ENCODE data around the gene PTPRG. TPM values are rescaled to one million over a fixed set of nuclear protein-coding genes. Genes with fewer than 3 reads are reported as not detected.

The PTPRG gene
- total RNA-seq, 1 experiment from 2014 or later = 0.73 TPM

DNA sequence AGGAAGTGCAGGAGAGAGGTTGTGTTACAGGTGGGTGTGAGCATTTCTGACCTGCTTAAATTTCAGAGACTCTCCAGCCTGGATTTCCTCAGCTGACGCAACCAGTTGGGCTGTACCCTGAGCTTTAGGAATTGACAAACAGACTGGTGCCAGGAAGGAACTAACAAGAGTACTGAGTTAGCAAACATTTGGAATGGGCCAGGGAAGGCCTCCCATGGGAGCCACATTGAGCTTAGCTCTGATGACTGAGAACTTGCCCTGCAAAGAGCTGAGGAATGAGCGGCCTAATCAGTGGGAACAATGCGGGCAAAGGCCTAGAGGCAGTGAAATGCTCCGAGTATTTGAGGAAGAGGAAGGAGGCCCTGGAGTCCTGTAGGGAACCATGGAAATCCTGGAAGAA, 557.8 kb downstream of the PTPRG start:
- no peaks in the 10 kb centered on the region for H4K20me1 ChIP-seq (ENCODE audit: low read length)
- POLR2A ChIA-PET (ENCODE audit: unreplicated experiment) = no interaction called here

DNA sequence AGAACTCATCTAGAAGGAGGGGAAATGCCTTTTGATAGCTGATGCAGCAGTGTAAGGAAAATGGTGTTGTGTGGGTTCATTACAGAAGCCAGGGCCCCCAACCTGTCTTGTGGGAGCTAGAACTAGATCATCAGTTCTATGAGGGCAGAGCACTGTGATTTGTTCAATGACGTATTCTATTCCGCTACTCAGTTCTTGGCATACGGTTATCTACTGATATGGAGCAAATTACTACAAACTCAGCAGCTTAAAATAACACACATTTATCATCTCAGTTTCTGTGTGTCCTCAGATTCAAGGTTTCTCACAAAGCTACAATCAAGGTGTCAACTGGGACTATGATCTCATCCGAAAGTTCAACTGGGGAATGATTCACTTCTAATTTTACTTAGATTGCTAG, 561.4 kb downstream of the PTPRG start:
- POLR2A ChIA-PET (ENCODE audit: unreplicated experiment) = no interaction called here
- no peak overlapping the region for H3K27ac ChIP-seq (ENCODE audit: low read length)
- intact Hi-C loops (cut with micrococcal nuclease) = no loop called here
- no peaks in the 10 kb centered on the region for H3K4me1 ChIP-seq (ENCODE audit: insufficient read depth, low read length)
- H3K9me3 ChIP-seq (ENCODE audit: low read length) = no peaks in the 10 kb centered on the region; the same call in 1 of the 2 replicates
- no peaks in the 10 kb centered on the region for H4K20me1 ChIP-seq (ENCODE audit: low read length)
- no peaks in the 10 kb centered on the region for H3F3A ChIP-seq (ENCODE audit: low read length, unreplicated experiment)
- H3K36me3 ChIP-seq (ENCODE audit: low read depth, low read length) = no peaks in the 10 kb centered on the region
- no TSS peak for BruUV-seq (replicated peaks)
- DNase-seq (no peak), ATAC-seq (no peak)
- H3K4me2 ChIP-seq (ENCODE audit: low read length) = no peak overlapping the region
- H3K9me2 ChIP-seq (replicated peaks; ENCODE audit: low read length) = no peaks in the 10 kb centered on the region
- no peaks in the 10 kb centered on the region for H3K79me2 ChIP-seq (ENCODE audit: low read length)
- H3K27me3 ChIP-seq (ENCODE audit: low read length) = no peaks in the 10 kb centered on the region
- no peak overlapping the region for H2AFZ ChIP-seq (ENCODE audit: low read length)
- CTCF ChIA-PET = no interaction called here
- no peak overlapping the region for H3K9ac ChIP-seq (ENCODE audit: low read length)
- H3K4me3 ChIP-seq (ENCODE audit: low read length) = no peak overlapping the region
- TF ChIP-seq EZH2phosphoT487 (IDR thresholded peaks at IDR 0.05; ENCODE audit: borderline replicate concordance, low read length) = no peak
- TF ChIP-seq, protein P1, sequence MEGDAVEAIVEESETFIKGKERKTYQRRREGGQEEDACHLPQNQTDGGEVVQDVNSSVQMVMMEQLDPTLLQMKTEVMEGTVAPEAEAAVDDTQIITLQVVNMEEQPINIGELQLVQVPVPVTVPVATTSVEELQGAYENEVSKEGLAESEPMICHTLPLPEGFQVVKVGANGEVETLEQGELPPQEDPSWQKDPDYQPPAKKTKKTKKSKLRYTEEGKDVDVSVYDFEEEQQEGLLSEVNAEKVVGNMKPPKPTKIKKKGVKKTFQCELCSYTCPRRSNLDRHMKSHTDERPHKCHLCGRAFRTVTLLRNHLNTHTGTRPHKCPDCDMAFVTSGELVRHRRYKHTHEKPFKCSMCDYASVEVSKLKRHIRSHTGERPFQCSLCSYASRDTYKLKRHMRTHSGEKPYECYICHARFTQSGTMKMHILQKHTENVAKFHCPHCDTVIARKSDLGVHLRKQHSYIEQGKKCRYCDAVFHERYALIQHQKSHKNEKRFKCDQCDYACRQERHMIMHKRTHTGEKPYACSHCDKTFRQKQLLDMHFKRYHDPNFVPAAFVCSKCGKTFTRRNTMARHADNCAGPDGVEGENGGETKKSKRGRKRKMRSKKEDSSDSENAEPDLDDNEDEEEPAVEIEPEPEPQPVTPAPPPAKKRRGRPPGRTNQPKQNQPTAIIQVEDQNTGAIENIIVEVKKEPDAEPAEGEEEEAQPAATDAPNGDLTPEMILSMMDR (conservative IDR thresholded peaks at IDR 0.05; ENCODE audit: low read depth, low read length) = no peak
- TF ChIP-seq EZH2 (IDR thresholded peaks at IDR 0.05; ENCODE audit: low read length, unreplicated experiment) = no peak

More for the DNA sequence above, 557.8 kb downstream of the PTPRG start:
- CTCF ChIA-PET = no interaction called here
- no peak overlapping the region for H3K4me2 ChIP-seq (ENCODE audit: low read length)
- H3K4me3 ChIP-seq (ENCODE audit: low read length) = no peak overlapping the region
- TF ChIP-seq EZH2 (IDR thresholded peaks at IDR 0.05; ENCODE audit: low read length, unreplicated experiment) = no peak
- TF ChIP-seq, protein P1 (conservative IDR thresholded peaks at IDR 0.05; ENCODE audit: low read depth, low read length) = no peak
- TF ChIP-seq EZH2phosphoT487 (IDR thresholded peaks at IDR 0.05; ENCODE audit: borderline replicate concordance, low read length) = no peak
- H3K79me2 ChIP-seq (ENCODE audit: low read length) = no peaks in the 10 kb centered on the region
- H3K36me3 ChIP-seq (ENCODE audit: low read depth, low read length) = no peaks in the 10 kb centered on the region
- ATAC-seq = no peak
- DNase-seq = no peak
- no peak overlapping the region for H3K27ac ChIP-seq (ENCODE audit: low read length)
- no peaks in the 10 kb centered on the region for H3K4me1 ChIP-seq (ENCODE audit: insufficient read depth, low read length)
- BruUV-seq (replicated peaks) = no TSS peak
- no peaks in the 10 kb centered on the region for H3K9me2 ChIP-seq (replicated peaks; ENCODE audit: low read length)
- H3K27me3 ChIP-seq (ENCODE audit: low read length) = no peaks in the 10 kb centered on the region
- H2AFZ ChIP-seq (ENCODE audit: low read length) = no peak overlapping the region
- intact Hi-C loops (cut with micrococcal nuclease) = no loop called here
- no peaks in the 10 kb centered on the region for H3F3A ChIP-seq (ENCODE audit: low read length, unreplicated experiment)
- H3K9me3 ChIP-seq (ENCODE audit: low read length) = no peaks in the 10 kb centered on the region; the same call in 1 of the 2 replicates
- H3K9ac ChIP-seq (ENCODE audit: low read length) = no peak overlapping the region

DNA sequence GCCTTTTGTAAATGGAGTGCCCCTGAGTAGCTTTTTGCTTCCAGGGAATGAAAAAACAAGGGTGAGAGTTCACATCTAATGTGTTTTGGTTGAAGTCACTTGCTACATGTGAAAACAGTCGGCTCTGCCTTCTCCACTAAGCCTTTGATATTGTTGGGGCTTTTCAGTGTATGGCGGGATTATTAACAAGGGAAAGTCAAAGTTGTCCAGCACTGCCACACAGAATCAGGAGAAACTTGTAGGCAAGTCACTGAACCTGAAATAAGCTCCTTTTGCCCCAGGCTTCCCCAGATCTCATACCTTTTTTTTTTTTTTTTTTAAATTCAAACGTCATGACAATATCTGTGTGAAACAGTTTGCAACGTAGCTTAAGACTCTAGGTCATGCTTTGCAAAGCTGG, 564.0 kb downstream of the PTPRG start:
- H3K4me2 ChIP-seq (ENCODE audit: low read length) = no peak overlapping the region
- BruUV-seq (replicated peaks) = no TSS peak
- no peak overlapping the region for H3K27ac ChIP-seq (ENCODE audit: low read length)
- DNase-seq = no peak
- H3K9ac ChIP-seq (ENCODE audit: low read length) = no peak overlapping the region
- no peaks in the 10 kb centered on the region for H4K20me1 ChIP-seq (ENCODE audit: low read length)
- CTCF ChIA-PET = no interaction called here
- H3K79me2 ChIP-seq (ENCODE audit: low read length) = no peaks in the 10 kb centered on the region
- no peaks in the 10 kb centered on the region for H3K4me1 ChIP-seq (ENCODE audit: insufficient read depth, low read length)
- no peak for ATAC-seq
- H3K36me3 ChIP-seq (ENCODE audit: low read depth, low read length) = no peaks in the 10 kb centered on the region
- TF ChIP-seq, protein P1 (conservative IDR thresholded peaks at IDR 0.05; ENCODE audit: low read depth, low read length) = no peak
- TF ChIP-seq EZH2phosphoT487 (IDR thresholded peaks at IDR 0.05; ENCODE audit: borderline replicate concordance, low read length) (no peak), EZH2 (IDR thresholded peaks at IDR 0.05; ENCODE audit: low read length, unreplicated experiment) (no peak)
- no peaks in the 10 kb centered on the region for H3K27me3 ChIP-seq (ENCODE audit: low read length)
- no peak overlapping the region for H2AFZ ChIP-seq (ENCODE audit: low read length)
- H3K9me2 ChIP-seq (replicated peaks; ENCODE audit: low read length) = no peaks in the 10 kb centered on the region
- intact Hi-C loops (cut with micrococcal nuclease) = no loop called here
- POLR2A ChIA-PET (ENCODE audit: unreplicated experiment) = no interaction called here
- H3K4me3 ChIP-seq (ENCODE audit: low read length) = no peak overlapping the region
- H3F3A ChIP-seq (ENCODE audit: low read length, unreplicated experiment) = no peaks in the 10 kb centered on the region
- H3K9me3 ChIP-seq (ENCODE audit: low read length) = no peaks in the 10 kb centered on the region

Data from PC-3 (cell line).